ENCODE results near the gene CALM1. TPM values are rescaled to one million over a fixed set of nuclear protein-coding genes. Genes with fewer than 3 reads are reported as not detected.

CALM1 gene
- total RNA-seq, 3 donors from 2014 or later, result 610 to 985 (median 822) TPM

DNA sequence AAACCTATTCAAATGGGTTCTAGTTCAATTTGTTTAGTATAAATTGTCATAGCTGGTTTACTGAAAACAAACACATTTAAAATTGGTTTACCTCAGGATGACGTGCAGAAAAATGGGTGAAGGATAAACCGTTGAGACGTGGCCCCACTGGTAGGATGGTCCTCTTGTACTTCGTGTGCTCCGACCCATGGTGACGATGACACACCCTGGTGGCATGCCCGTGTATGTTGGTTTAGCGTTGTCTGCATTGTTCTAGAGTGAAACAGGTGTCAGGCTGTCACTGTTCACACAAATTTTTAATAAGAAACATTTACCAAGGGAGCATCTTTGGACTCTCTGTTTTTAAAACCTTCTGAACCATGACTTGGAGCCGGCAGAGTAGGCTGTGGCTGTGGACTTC, 8.3 kb downstream of the CALM1 start:
- intact Hi-C loops (cut with DNase I, micrococcal nuclease), result loop anchor here (10.0 kb wide), 1 partner anchor 110 kb away; no protein-coding TSS in a partner anchor
- Histone ChIP-seq H3K4me1 (ENCODE audit: low read depth) (peaks cover 5% of the 10 kb centered on the region), H3K36me3 (ENCODE audit: low read depth) (peaks cover 15% of the 10 kb centered on the region), H3K9me3 (no peaks in the 10 kb centered on the region), H3K4me3 (no peak overlapping the region)
- no peak for DNase-seq
- no peak for ATAC-seq
- TF ChIP-seq, protein P1, sequence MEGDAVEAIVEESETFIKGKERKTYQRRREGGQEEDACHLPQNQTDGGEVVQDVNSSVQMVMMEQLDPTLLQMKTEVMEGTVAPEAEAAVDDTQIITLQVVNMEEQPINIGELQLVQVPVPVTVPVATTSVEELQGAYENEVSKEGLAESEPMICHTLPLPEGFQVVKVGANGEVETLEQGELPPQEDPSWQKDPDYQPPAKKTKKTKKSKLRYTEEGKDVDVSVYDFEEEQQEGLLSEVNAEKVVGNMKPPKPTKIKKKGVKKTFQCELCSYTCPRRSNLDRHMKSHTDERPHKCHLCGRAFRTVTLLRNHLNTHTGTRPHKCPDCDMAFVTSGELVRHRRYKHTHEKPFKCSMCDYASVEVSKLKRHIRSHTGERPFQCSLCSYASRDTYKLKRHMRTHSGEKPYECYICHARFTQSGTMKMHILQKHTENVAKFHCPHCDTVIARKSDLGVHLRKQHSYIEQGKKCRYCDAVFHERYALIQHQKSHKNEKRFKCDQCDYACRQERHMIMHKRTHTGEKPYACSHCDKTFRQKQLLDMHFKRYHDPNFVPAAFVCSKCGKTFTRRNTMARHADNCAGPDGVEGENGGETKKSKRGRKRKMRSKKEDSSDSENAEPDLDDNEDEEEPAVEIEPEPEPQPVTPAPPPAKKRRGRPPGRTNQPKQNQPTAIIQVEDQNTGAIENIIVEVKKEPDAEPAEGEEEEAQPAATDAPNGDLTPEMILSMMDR (IDR thresholded peaks at IDR 0.05), result no peak

DNA sequence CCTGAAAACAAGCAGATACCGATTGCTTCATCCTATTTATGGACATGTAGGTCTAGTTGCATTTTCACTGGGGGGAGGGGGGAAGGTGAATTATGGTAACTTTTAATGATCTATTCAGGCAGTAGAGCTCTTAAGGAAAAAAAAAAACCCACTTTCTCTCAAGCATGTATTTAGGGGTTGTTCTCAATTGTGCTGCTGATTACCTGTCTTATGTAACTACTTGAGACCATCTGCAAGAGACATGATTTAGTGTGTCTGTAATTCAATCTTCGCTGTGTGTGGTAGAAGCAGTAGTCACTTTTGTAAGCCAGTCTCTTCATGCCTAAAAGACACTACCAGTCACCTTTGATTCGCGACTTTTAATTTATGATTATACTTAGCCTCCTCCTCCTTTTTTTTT, 8.9 kb downstream of the CALM1 start:
- Histone ChIP-seq H3K9me3 (no peaks in the 10 kb centered on the region), H3K4me3 (no peak overlapping the region), H3K36me3 (ENCODE audit: low read depth) (peaks cover 15% of the 10 kb centered on the region), H3K4me1 (ENCODE audit: low read depth) (no peaks in the 10 kb centered on the region)
- ATAC-seq, result no peak
- no peak for DNase-seq
- TF ChIP-seq, protein P1 (IDR thresholded peaks at IDR 0.05), result no peak
- intact Hi-C loops (cut with DNase I, micrococcal nuclease), result loop anchor here (10.0 kb wide), 1 partner anchor 109 kb away; no protein-coding TSS in a partner anchor

DNA sequence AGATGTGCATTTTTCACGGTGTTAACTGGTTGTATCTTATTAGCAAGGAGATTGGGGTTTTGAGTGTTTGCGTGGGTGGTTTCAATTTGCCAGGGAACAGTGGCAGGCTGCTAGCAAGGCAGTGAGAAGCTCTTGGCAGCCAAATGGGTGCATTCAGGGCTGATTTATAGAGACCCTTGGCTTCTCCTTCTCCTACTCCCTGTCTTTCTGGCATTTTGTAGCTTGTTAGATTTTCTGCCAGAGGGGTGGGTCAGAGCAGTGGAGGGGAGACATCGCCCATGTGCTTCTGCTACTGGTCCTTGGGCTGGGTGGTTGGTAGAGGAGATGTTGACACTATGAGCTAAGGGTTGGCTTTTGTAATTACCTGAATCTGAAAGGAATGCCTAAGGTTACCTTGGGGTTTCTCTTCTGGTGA, 9.6 kb downstream of the CALM1 start:
- ATAC-seq (no peak), DNase-seq (no peak)
- H3K9me3 ChIP-seq, result no peaks in the 10 kb centered on the region
- TF ChIP-seq, protein P1 (IDR thresholded peaks at IDR 0.05), result no peak
- intact Hi-C loops (cut with DNase I, micrococcal nuclease), result loop anchor here (10.0 kb wide), 1 partner anchor 108 kb away; no protein-coding TSS in a partner anchor
- no peaks in the 10 kb centered on the region for H3K4me1 ChIP-seq (ENCODE audit: low read depth)
- H3K36me3 ChIP-seq (ENCODE audit: low read depth), result peaks cover 15% of the 10 kb centered on the region
- no peak overlapping the region for H3K4me3 ChIP-seq

DNA sequence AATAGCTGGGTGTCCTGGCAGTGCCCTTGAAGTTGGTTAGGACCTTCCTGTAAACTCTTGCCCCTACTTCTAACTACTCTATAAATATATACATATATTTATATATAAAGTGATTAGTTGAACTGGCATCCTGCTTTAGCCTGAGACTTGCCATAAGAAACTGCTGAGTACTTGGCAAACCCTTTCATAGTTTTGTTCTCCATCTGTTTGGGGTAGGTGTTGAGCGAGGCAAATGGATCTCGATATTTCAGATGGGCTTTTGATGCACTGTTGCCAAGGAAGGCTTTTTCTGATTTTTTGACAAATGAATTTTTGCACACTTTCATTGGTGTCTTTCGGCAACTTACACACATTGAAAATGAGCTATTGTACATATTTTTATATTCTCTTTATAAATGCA, 10.4 kb downstream of the CALM1 start:
- no peaks in the 10 kb centered on the region for H3K9me3 ChIP-seq
- intact Hi-C loops (cut with DNase I, micrococcal nuclease), result loop anchor here (10.0 kb wide), 1 partner anchor 108 kb away; no protein-coding TSS in a partner anchor

DNA sequence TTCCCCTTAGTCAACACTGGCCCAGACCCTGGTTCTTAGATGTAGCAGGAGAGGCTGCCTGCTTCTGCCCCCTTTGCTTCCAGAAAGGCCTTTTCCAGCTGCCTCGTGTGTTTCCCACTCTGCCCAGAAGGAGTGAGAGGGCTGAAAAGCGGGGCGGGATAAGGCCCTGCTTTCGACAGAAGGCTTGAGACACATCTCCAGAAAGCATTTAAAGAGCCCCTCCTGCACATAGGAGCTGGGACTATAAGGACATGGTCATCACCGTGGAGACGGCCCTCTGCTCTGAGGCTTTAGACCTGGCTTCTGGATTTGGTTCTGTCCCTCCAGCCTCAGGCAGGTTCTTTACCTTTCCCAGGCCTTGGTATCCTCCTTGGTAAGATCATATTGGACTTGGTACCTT, 11.9 kb downstream of the CALM1 start:
- intact Hi-C loops (cut with DNase I, micrococcal nuclease), result loop anchor here (10.0 kb wide), 1 partner anchor 106 kb away; no protein-coding TSS in a partner anchor
- no peak overlapping the region for H3K4me3 ChIP-seq
- DNase-seq (no peak), ATAC-seq (peak; percentile 27)
- H3K36me3 ChIP-seq (ENCODE audit: low read depth), result peaks cover 8% of the 10 kb centered on the region
- no peaks in the 10 kb centered on the region for H3K9me3 ChIP-seq
- TF ChIP-seq, protein P1 (IDR thresholded peaks at IDR 0.05), result no peak
- no peaks in the 10 kb centered on the region for H3K4me1 ChIP-seq (ENCODE audit: low read depth)

More for the DNA sequence above, 10.4 kb downstream of the CALM1 start:
- Histone ChIP-seq H3K36me3 (ENCODE audit: low read depth) (peaks cover 15% of the 10 kb centered on the region), H3K4me1 (ENCODE audit: low read depth) (no peaks in the 10 kb centered on the region), H3K4me3 (no peak overlapping the region)
- TF ChIP-seq, protein P1 (IDR thresholded peaks at IDR 0.05), result no peak
- ATAC-seq, result no peak
- no peak for DNase-seq

Measured in mucosa of descending colon (tissue), 3 donors.